ENCODE results near the gene GLTP. TPM values are rescaled to one million over a fixed set of nuclear protein-coding genes. Genes with fewer than 3 reads are reported as not detected.

GLTP gene
- total and polyA plus RNA-seq, 4 donors: 60.5 to 80.4 (median 71.0) TPM

DNA sequence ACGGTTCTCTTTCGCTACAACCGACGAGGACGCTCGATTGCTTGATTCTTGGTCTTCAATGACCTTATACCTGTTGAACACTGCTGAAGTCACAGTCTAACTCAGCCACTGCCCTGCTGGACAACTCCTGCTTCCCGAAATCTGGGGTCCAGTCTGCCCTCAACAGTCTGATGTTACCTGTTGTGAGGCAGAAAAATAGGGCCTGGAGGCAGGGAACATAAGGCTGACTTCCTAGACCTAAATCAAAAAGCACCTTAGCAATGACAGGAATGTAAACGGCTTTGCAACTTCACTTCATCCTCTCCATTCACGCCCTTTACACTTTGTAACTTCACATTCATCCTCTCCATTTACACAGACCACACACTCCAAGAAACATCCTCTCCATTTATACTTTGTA lies 597 bp upstream of the GLTP start:
- Histone ChIP-seq H3K27ac (ENCODE audit: low read depth, low read length) (no peak overlapping the region), H3K4me1 (ENCODE audit: control insufficient read depth, insufficient read depth, low read length) (peaks cover 29% of the 10 kb centered on the region), H3K36me3 (ENCODE audit: control insufficient read depth, insufficient read depth, low read length) (peaks cover 2% of the 10 kb centered on the region), H3K27me3 (ENCODE audit: control insufficient read depth, insufficient read depth, low read length) (peaks cover 9% of the 10 kb centered on the region), H3K4me3 (ENCODE audit: low read depth, low read length) (peak overlapping the region; percentile 65), H3K9me3 (ENCODE audit: control insufficient read depth, insufficient read depth, low read length) (no peaks in the 10 kb centered on the region)
- WGBS (ENCODE audit: insufficient coverage): 4% methylated on average over 9 of the region's 9 CpGs
- no peak for DNase-seq (ENCODE audit: low read depth in 4 of 6, low spot score in 6 of 6)

DNA sequence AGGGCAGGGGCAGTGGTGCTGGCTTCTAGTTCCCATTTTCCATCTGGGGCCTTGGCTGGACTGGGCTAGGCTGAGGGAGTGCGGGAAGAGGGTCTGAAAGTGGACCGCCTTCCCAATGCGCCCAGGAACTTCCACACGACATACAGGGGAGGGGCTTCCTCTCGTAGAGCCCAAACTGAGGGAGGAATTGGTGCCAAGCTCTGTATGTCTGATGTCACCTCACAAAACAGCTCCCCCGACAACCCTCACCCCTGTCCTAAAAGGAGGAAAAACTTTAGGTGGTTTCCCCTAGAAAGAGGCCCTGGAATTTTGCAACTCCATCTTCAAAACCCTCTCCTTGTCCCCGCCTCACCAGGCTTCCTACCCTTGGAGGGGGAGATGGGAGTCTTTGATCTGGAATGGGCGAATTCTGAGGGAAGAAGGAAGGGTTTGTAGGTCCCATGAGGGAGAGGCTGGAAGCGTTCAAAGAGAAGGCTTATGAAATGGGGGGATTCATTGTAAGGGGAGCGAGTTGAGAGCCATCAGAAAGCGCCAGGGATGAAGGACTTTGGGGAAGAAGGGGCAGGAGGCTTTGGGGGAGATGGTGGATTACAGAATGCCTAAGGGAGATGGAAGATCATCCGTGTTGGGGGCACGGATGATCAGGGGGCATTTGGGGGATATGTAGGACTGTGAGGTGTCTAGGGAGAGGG lies 844 bp downstream of the GLTP start:
- WGBS (ENCODE audit: insufficient coverage): 0% methylated on average over 6 of the region's 13 CpGs
- DNase-seq (ENCODE audit: low read depth in 4 of 6, low spot score in 6 of 6): peak in 2 of 6 donors; percentile 54 to 57
- Histone ChIP-seq H3K36me3 (ENCODE audit: control insufficient read depth, insufficient read depth, low read length) (peaks cover 2% of the 10 kb centered on the region), H3K4me3 (ENCODE audit: low read depth, low read length) (peak overlapping the region; percentile 89), H3K4me1 (ENCODE audit: control insufficient read depth, insufficient read depth, low read length) (peaks cover 32% of the 10 kb centered on the region), H3K27ac (ENCODE audit: low read depth, low read length) (peak overlapping the region; percentile 83), H3K27me3 (ENCODE audit: control insufficient read depth, insufficient read depth, low read length) (peaks cover 9% of the 10 kb centered on the region), H3K9me3 (ENCODE audit: control insufficient read depth, insufficient read depth, low read length) (no peaks in the 10 kb centered on the region)

DNA sequence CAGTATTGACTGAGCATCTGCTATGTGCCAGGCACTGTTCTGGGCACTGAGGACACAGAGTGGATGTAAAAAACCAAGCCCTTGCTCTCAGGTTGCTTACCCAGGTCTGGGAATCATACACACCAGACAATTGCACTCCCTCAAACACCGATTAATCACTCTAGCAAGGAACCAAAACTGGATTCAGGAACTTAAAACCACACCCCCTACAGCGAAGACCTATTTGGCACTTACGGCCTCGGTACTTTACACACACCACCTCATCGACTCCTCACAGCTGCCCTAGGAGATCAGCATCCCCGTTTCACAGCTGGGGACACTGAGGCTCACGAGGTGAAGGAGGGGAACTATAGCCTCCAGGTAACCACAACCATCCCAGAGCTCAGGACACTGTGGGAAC lies 1.6 kb downstream of the GLTP start:
- peaks cover 32% of the 10 kb centered on the region for H3K4me1 ChIP-seq (ENCODE audit: control insufficient read depth, insufficient read depth, low read length)
- 67% methylated on average over 5 of the region's 7 CpGs for WGBS (ENCODE audit: insufficient coverage)
- DNase-seq (ENCODE audit: low read depth in 4 of 6, low spot score in 6 of 6): no peak
- H3K27ac ChIP-seq (ENCODE audit: low read depth, low read length): peak overlapping the region; percentile 83
- peak overlapping the region; percentile 89 for H3K4me3 ChIP-seq (ENCODE audit: low read depth, low read length)
- H3K36me3 ChIP-seq (ENCODE audit: control insufficient read depth, insufficient read depth, low read length): peaks cover 2% of the 10 kb centered on the region
- H3K27me3 ChIP-seq (ENCODE audit: control insufficient read depth, insufficient read depth, low read length): peaks cover 8% of the 10 kb centered on the region
- no peaks in the 10 kb centered on the region for H3K9me3 ChIP-seq (ENCODE audit: control insufficient read depth, insufficient read depth, low read length)

DNA sequence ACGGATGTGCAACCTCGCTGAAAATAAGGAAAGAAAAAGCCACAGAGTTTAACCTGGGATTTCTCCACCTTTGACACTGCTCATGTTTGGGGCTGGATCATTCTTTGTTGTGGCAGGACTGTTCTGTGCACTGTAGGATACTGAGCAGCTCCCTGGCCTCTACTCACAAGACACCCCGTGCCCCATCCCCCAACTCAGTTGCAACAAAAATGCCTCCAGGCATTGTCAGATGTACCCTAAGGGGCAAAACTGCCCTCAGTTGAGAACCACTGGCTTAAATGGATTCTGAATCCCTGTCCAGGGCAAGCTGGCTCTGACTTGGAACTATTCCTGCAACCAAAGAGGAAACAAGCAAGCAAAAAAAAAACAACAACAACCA lies 2.1 kb downstream of the GLTP start:
- H3K27me3 ChIP-seq (ENCODE audit: control insufficient read depth, insufficient read depth, low read length): peaks cover 2% of the 10 kb centered on the region
- H3K27ac ChIP-seq (ENCODE audit: low read depth, low read length): peak overlapping the region; percentile 83
- H3K9me3 ChIP-seq (ENCODE audit: control insufficient read depth, insufficient read depth, low read length): no peaks in the 10 kb centered on the region
- no peak for DNase-seq (ENCODE audit: low read depth in 4 of 6, low spot score in 6 of 6)
- H3K4me1 ChIP-seq (ENCODE audit: control insufficient read depth, insufficient read depth, low read length): peaks cover 32% of the 10 kb centered on the region
- H3K4me3 ChIP-seq (ENCODE audit: low read depth, low read length): peak overlapping the region; percentile 89
- WGBS (ENCODE audit: insufficient coverage): 71% methylated on average over 1 of the region's 3 CpGs
- peaks cover 2% of the 10 kb centered on the region for H3K36me3 ChIP-seq (ENCODE audit: control insufficient read depth, insufficient read depth, low read length)

DNA sequence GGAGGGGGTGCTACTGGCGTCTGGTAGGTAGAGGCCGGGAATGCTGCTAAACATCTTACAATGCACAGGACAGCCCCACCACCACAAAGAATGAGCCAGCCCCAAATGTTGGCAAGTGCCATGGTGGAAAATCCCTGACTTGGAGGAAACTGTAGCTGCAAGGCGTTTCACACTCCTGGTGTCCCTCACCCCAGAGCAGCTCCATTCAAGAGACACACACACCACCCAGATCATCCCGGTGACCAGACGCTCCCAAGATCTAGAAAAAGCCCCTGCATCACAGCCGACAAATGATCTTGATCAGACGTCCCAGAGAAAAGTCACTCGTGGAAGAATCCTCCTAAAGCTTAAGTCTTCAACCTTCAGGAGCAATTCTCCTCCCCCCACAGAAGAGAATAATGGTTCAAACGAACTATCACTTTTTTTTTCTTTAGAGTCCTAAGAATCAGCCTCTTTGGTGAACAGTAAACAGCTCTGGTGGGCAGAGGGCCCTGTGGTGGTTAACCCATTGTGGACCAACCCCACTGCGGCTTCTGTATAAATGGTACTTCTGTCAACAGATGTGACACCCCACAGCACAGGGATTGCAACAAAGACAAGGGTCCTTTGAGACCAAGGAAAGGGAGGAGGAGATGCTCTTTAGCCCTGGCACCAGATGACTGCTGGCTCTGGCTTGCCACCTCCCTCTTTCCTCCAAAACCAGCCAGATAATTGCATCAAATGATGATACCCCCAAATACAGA lies 2.7 kb downstream of the GLTP start:
- peak overlapping the region; percentile 89 for H3K4me3 ChIP-seq (ENCODE audit: low read depth, low read length)
- WGBS (ENCODE audit: insufficient coverage): 26% methylated on average over 7 of the region's 10 CpGs
- H3K36me3 ChIP-seq (ENCODE audit: control insufficient read depth, insufficient read depth, low read length): peaks cover 2% of the 10 kb centered on the region
- peaks cover 32% of the 10 kb centered on the region for H3K4me1 ChIP-seq (ENCODE audit: control insufficient read depth, insufficient read depth, low read length)
- no peaks in the 10 kb centered on the region for H3K27me3 ChIP-seq (ENCODE audit: control insufficient read depth, insufficient read depth, low read length)
- H3K27ac ChIP-seq (ENCODE audit: low read depth, low read length): peak overlapping the region; percentile 83
- DNase-seq (ENCODE audit: low read depth in 4 of 6, low spot score in 6 of 6): peak in 2 of 6 donors; percentile 43 to 61
- H3K9me3 ChIP-seq (ENCODE audit: control insufficient read depth, insufficient read depth, low read length): no peaks in the 10 kb centered on the region

DNA sequence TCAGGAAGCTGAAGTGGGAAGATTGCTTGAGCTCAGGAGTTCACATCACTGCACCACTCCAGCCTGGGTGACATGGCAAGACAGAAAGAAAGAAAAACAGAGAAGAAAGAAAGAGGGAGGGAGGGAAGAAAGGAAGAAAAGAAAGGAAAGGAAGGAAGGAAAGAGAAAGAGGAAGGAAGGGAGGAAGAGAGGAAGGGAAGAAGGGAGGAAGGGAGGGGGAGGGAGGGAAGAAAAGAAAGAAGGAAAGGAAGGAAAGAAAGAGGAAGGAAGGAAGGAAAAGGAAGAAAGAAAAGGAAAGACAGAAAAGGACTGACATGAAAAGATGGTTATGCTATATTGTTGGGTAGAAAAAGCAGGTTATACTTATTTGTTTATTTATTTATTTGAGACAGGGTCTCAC lies 3.9 kb downstream of the GLTP start:
- Histone ChIP-seq H3K27me3 (ENCODE audit: control insufficient read depth, insufficient read depth, low read length) (no peaks in the 10 kb centered on the region), H3K27ac (ENCODE audit: low read depth, low read length) (no peak overlapping the region), H3K4me1 (ENCODE audit: control insufficient read depth, insufficient read depth, low read length) (peaks cover 42% of the 10 kb centered on the region), H3K36me3 (ENCODE audit: control insufficient read depth, insufficient read depth, low read length) (peaks cover 8% of the 10 kb centered on the region), H3K4me3 (ENCODE audit: low read depth, low read length) (no peak overlapping the region), H3K9me3 (ENCODE audit: control insufficient read depth, insufficient read depth, low read length) (no peaks in the 10 kb centered on the region)
- no peak for DNase-seq (ENCODE audit: low read depth in 4 of 6, low spot score in 6 of 6)

DNA sequence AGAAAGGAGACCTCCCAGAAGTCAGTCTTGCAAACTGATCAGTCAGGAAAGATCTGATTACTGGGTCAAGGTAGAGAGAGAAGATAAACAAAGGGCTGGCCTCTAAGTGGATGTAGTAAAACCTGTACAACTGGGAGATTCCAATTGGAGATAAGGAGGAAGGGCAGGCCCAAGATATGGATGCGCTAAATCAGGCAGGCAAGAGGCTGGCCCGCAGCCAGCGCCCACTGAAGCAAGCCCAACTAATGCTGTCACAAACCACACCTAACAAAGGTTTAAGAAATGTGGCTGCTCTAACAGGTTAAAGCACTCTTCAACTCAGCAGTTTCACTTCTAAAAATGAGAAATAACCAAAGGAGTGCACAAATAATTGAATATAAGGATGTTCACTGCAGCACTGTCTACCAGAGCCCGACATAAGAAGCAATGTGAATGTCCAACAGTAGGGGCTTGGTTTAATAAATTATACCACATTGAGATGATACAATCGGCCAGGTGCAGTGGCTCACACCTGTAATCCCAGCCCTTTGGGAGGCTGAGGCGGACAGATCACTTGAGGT lies 4.7 kb downstream of the GLTP start:
- H3K4me1 ChIP-seq (ENCODE audit: control insufficient read depth, insufficient read depth, low read length): peaks cover 44% of the 10 kb centered on the region
- no peaks in the 10 kb centered on the region for H3K27me3 ChIP-seq (ENCODE audit: control insufficient read depth, insufficient read depth, low read length)
- no peak overlapping the region for H3K4me3 ChIP-seq (ENCODE audit: low read depth, low read length)
- H3K27ac ChIP-seq (ENCODE audit: low read depth, low read length): no peak overlapping the region
- WGBS (ENCODE audit: insufficient coverage): no CpG with 5 or more reads among the region's 6 CpGs
- H3K9me3 ChIP-seq (ENCODE audit: control insufficient read depth, insufficient read depth, low read length): no peaks in the 10 kb centered on the region
- DNase-seq (ENCODE audit: low read depth in 4 of 6, low spot score in 6 of 6): no peak
- peaks cover 8% of the 10 kb centered on the region for H3K36me3 ChIP-seq (ENCODE audit: control insufficient read depth, insufficient read depth, low read length)

DNA sequence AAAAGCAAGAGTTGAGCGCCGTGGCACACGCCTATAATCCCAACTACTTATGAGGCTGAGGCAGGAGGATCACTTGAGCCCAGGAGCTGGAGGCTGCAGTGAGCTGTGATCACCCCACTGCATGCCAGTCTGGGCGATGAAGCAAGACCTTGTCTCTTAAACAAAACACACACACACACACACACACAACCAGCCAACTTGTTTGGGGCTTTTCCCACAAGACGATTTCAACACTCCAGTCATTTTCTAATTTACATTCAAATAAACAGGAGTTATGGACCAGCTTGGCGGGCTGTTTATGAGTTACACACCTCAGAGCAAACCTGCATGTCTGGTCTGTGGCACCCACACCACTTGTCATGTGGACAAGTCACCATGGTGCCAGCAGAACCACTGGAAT lies 6.7 kb downstream of the GLTP start:
- WGBS (ENCODE audit: insufficient coverage): 91% methylated on average over 6 of the region's 6 CpGs
- Histone ChIP-seq H3K27me3 (ENCODE audit: control insufficient read depth, insufficient read depth, low read length) (no peaks in the 10 kb centered on the region), H3K36me3 (ENCODE audit: control insufficient read depth, insufficient read depth, low read length) (peaks cover 6% of the 10 kb centered on the region), H3K4me3 (ENCODE audit: low read depth, low read length) (no peak overlapping the region), H3K27ac (ENCODE audit: low read depth, low read length) (no peak overlapping the region), H3K4me1 (ENCODE audit: control insufficient read depth, insufficient read depth, low read length) (peaks cover 41% of the 10 kb centered on the region), H3K9me3 (ENCODE audit: control insufficient read depth, insufficient read depth, low read length) (no peaks in the 10 kb centered on the region)
- no peak for DNase-seq (ENCODE audit: low read depth in 4 of 6, low spot score in 6 of 6)

DNA sequence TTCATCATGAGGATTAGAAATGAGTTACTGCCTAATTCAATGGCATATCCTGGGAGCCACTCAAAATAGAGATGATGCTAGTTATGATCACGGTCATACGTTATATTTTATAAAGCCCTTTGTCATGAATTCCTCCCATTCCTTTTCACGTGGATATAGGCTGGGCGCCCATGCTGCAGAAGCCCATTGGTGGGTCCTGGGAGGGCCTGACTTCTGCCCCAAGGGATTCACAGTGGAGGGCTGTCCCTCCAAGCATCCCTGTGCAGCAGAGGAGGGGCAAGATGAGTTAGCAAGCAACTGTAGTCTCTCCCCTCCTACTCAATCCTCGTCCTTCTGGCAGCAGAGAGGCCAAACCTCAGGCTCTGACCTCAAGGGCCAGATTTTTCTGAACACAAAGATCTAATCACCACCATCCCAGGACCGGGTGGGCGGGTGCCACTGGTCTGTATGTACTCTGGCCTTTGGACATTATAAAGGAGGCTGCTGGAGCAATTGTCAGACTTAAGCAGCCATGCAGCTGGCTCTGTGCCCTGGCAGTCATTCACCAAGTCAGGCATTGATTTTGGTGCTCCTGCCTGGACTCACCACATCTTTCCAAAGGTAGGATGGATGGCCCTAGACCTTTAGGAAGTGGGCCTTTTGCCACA lies 8.6 kb downstream of the GLTP start:
- peak in 1 of 6 donors; percentile 43 for DNase-seq (ENCODE audit: low read depth in 4 of 6, low spot score in 6 of 6)
- Histone ChIP-seq H3K4me1 (ENCODE audit: control insufficient read depth, insufficient read depth, low read length) (peaks cover 26% of the 10 kb centered on the region), H3K36me3 (ENCODE audit: control insufficient read depth, insufficient read depth, low read length) (peaks cover 8% of the 10 kb centered on the region), H3K4me3 (ENCODE audit: low read depth, low read length) (no peak overlapping the region), H3K27ac (ENCODE audit: low read depth, low read length) (peak overlapping the region; percentile 73), H3K27me3 (ENCODE audit: control insufficient read depth, insufficient read depth, low read length) (no peaks in the 10 kb centered on the region), H3K9me3 (ENCODE audit: control insufficient read depth, insufficient read depth, low read length) (no peaks in the 10 kb centered on the region)
- WGBS (ENCODE audit: insufficient coverage): 100% methylated on average over 2 of the region's 7 CpGs

All from spinal cord (tissue), 10 donors.